ENCODE results near the gene NEK1.
"Not testable (repeated sequence)": the region's sequence is repeated elsewhere in the genome, so short reads cannot be mapped to it uniquely, and the experiment has no call there.

NEK1 gene

DNA sequence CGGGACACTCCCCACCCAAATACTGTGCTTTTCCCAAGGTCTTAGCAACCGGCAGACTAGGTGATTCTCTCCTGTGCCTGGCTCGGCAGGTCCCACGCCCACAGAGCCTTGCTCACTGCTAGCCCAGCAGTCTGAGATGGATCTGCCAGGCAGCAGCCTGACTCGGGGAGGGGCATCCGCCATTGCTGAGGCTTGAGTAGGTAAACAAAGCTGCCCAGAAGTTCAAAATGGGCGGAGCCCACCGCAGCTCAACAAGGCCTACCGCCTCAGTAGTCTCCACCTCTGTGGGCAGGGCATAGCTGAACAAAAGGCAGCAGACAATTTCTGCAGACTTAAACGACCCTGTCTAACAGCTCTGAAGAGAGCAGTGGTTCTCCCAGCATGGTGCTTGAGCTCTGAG is 163.4 kb downstream of the NEK1 start:
- not testable (repeated sequence) for H3K27me3 Mint-ChIP-seq; H3K4me3 Mint-ChIP-seq; H3K27ac Mint-ChIP-seq (ENCODE audit: low read depth); DNase-seq (ENCODE audit: low spot score in 2 of 2); H3K36me3 Mint-ChIP-seq (ENCODE audit: insufficient read depth); ATAC-seq (replicated peaks; ENCODE audit: extremely low read depth, poor library complexity, severe bottlenecking)
- H3K9me3 Mint-ChIP-seq: peaks cover 29% of the 10 kb centered on the region
- peaks cover 12% of the 10 kb centered on the region for H3K4me1 Mint-ChIP-seq

DNA sequence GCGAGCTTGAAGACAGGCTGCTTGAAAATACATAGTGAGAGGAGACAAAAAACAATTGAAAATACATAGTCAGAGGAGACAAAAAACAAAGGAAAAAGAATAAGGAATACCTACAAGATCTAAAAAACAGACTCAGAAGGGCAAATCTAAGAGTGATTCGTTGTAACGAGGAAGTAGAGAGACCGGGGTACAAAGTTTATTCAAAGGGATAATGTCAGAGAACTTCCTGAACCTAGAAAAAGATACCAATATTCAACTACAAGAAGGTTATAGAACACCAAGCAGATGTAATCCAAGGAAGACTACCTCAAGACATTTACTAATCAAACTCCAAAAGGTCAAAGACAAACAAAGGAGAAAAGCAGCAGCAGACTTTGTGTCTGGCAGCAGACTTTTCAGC is 165.6 kb downstream of the NEK1 start:
- Mint-ChIP-seq H3K9me3 (peaks cover 42% of the 10 kb centered on the region), H3K27ac (ENCODE audit: low read depth) (no peak overlapping the region), H3K36me3 (ENCODE audit: insufficient read depth) (peaks cover 3% of the 10 kb centered on the region), H3K27me3 (no peaks in the 10 kb centered on the region), H3K4me1 (peaks cover 18% of the 10 kb centered on the region), H3K4me3 (no peak overlapping the region)
- ATAC-seq (replicated peaks; ENCODE audit: extremely low read depth, poor library complexity, severe bottlenecking) (no peak), DNase-seq (ENCODE audit: low spot score in 2 of 2) (no peak)

DNA sequence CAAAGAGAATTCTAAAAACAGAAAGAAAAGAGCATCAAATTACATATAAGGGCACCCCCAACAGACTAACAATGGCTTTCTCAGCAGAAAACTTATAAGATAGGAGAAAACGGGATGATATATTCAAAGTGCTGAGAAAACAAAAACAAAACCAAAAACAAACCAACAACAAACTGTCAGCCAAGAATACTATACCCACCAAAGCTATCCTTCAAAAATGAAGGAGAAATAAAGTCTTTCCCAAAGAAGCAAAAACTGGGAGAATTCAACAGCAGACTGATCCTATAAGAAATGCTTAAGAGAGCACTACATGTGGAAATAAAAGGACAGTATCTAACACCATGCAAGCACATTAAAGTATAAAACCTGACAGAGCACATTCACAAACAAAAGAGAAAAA is 168.6 kb downstream of the NEK1 start:
- DNase-seq (ENCODE audit: low spot score in 2 of 2) (no peak), ATAC-seq (replicated peaks; ENCODE audit: extremely low read depth, poor library complexity, severe bottlenecking) (no peak)
- Mint-ChIP-seq H3K4me3 (no peak overlapping the region), H3K9me3 (peaks cover 37% of the 10 kb centered on the region), H3K27me3 (no peaks in the 10 kb centered on the region), H3K4me1 (peaks cover 19% of the 10 kb centered on the region), H3K36me3 (ENCODE audit: insufficient read depth) (peaks cover 2% of the 10 kb centered on the region), H3K27ac (ENCODE audit: low read depth) (no peak overlapping the region)

DNA sequence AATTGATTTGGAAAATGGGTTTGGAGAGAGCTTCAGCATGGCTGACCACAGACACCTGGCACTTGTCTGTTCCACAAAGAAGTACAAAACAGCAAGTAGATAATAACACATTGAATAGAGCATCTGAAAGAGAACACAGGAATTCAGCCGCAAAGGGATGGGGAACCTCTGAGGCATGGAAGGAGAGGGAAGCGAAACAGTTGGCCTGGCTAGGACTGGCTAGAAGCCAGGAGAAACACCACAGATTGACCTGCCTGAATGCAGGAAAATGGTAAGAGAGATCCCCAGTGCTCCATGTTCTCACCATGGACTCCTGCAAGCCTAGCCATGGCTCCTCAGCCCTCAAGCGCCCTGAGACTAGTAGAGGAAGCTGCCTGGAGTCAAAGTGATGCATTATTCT is 171.9 kb downstream of the NEK1 start:
- H3K4me3 Mint-ChIP-seq: no peak overlapping the region
- H3K36me3 Mint-ChIP-seq (ENCODE audit: insufficient read depth): no peaks in the 10 kb centered on the region
- no peak for ATAC-seq (replicated peaks; ENCODE audit: extremely low read depth, poor library complexity, severe bottlenecking)
- H3K9me3 Mint-ChIP-seq: peaks cover 23% of the 10 kb centered on the region
- H3K27me3 Mint-ChIP-seq: no peaks in the 10 kb centered on the region
- H3K4me1 Mint-ChIP-seq: peaks cover 19% of the 10 kb centered on the region
- no peak for DNase-seq (ENCODE audit: low spot score in 2 of 2)
- H3K27ac Mint-ChIP-seq (ENCODE audit: low read depth): no peak overlapping the region

DNA sequence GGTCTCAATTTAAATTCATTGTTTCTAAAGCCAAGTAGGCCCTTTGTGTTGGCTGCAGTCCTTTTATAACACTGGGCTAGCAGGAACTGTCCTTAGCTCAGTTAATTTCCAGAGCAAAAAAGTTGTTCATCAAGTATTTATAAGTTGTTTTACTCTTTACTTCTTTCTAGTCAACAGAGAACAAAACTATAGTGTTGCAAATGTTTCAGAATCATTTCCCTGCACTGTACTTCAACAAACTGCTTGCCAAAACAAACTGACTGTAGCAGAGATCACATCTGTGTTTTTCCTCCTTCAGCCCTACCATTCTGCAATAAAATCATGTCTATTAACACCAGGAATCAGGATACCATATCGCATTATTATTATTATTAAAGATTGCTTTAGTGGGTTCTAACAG is 173.1 kb downstream of the NEK1 start:
- H3K4me3 Mint-ChIP-seq: no peak overlapping the region
- no peak for ATAC-seq (replicated peaks; ENCODE audit: extremely low read depth, poor library complexity, severe bottlenecking)
- peaks cover 15% of the 10 kb centered on the region for H3K9me3 Mint-ChIP-seq
- DNase-seq (ENCODE audit: low spot score in 2 of 2): no peak
- H3K27ac Mint-ChIP-seq (ENCODE audit: low read depth): peak overlapping the region; percentile 4
- no peaks in the 10 kb centered on the region for H3K27me3 Mint-ChIP-seq
- no peaks in the 10 kb centered on the region for H3K36me3 Mint-ChIP-seq (ENCODE audit: insufficient read depth)
- peaks cover 19% of the 10 kb centered on the region for H3K4me1 Mint-ChIP-seq

DNA sequence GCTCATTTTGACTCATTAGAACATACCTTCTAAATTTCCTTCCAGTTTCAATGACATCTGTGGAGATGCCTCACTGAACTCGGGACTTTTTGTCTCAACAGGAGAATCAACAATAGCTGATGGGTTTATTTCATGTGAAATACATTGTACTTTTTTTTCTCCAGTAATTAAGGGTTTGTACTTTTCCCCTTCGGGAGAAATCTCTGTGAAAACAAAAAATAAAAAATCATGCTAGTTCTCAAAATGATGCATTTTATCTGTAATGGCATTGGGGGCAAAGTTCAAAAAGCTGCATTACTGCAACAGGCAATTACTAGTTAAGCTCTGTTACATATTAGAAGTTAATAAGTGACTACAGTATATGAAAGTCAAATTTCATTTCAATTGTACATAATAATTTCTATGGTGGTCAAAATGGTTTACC is 174.3 kb downstream of the NEK1 start:
- H3K27me3 Mint-ChIP-seq: no peaks in the 10 kb centered on the region
- no peak overlapping the region for H3K27ac Mint-ChIP-seq (ENCODE audit: low read depth)
- peaks cover 5% of the 10 kb centered on the region for H3K9me3 Mint-ChIP-seq
- peaks cover 19% of the 10 kb centered on the region for H3K4me1 Mint-ChIP-seq
- DNase-seq (ENCODE audit: low spot score in 2 of 2) (no peak), ATAC-seq (replicated peaks; ENCODE audit: extremely low read depth, poor library complexity, severe bottlenecking) (no peak)
- H3K4me3 Mint-ChIP-seq: no peak overlapping the region
- H3K36me3 Mint-ChIP-seq (ENCODE audit: insufficient read depth): no peaks in the 10 kb centered on the region

DNA sequence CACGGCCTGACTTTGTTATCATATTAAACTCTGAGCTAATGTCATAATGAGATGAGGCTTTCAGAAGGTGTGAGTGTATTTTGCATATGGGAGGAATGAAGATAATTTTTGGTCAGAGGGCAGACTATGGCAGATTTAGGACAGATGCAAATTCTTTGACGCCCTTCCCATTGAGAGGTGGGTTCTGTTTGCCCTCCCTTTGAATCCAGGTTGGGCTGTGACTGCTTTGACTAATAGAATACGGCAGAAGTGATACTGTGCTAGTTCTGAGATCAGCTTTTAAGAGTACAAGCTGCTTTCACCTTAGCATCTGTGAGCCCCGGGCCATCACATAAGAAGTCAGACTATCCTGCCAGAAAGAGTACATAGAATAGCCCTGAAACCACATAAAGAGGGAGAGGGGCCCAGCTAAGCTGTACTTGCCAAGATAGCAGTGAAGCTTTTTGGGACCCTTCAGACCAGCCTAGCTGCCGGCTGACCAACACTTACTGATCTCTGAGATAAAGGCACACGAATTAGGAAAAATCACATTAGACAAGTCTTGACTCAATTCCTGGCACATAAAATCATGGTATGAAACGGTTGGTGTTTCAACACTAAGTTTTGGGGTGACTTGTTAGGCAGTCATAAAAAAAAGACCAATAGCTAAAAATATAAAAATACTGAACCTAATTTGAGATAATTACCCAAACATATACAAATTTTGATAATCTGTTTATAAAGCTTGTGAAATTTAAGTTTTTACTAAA is 174.9 kb downstream of the NEK1 start:
- no peak overlapping the region for H3K4me3 Mint-ChIP-seq
- peaks cover 5% of the 10 kb centered on the region for H3K9me3 Mint-ChIP-seq
- ATAC-seq (replicated peaks; ENCODE audit: extremely low read depth, poor library complexity, severe bottlenecking): no peak
- H3K27me3 Mint-ChIP-seq: no peaks in the 10 kb centered on the region
- H3K27ac Mint-ChIP-seq (ENCODE audit: low read depth): no peak overlapping the region
- H3K36me3 Mint-ChIP-seq (ENCODE audit: insufficient read depth): no peaks in the 10 kb centered on the region
- peaks cover 19% of the 10 kb centered on the region for H3K4me1 Mint-ChIP-seq
- DNase-seq (ENCODE audit: low spot score in 2 of 2): no peak

DNA sequence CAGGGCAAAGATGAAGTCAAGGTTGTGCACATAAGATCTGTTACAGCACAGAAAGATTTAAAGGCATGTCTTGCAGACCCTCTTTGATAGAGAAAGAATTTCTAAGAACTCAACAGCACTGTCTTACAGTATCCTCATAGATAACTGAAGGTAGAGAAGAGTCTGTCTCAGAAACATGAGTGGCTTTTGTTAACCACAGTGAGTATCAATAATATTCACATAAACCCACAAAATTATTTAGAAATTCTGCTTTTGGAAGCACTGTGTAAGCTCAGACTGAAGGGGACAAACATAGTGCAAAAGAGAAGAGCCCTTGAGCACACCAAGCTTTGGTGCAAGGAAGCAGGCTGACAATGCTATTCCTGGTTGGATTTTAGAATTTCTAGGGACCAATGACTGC is 175.6 kb downstream of the NEK1 start:
- H3K27ac Mint-ChIP-seq (ENCODE audit: low read depth): no peak overlapping the region
- no peak for DNase-seq (ENCODE audit: low spot score in 2 of 2)
- peaks cover 11% of the 10 kb centered on the region for H3K4me1 Mint-ChIP-seq
- no peaks in the 10 kb centered on the region for H3K9me3 Mint-ChIP-seq
- no peak for ATAC-seq (replicated peaks; ENCODE audit: extremely low read depth, poor library complexity, severe bottlenecking)
- H3K36me3 Mint-ChIP-seq (ENCODE audit: insufficient read depth): no peaks in the 10 kb centered on the region
- no peak overlapping the region for H3K4me3 Mint-ChIP-seq
- H3K27me3 Mint-ChIP-seq: no peaks in the 10 kb centered on the region

DNA sequence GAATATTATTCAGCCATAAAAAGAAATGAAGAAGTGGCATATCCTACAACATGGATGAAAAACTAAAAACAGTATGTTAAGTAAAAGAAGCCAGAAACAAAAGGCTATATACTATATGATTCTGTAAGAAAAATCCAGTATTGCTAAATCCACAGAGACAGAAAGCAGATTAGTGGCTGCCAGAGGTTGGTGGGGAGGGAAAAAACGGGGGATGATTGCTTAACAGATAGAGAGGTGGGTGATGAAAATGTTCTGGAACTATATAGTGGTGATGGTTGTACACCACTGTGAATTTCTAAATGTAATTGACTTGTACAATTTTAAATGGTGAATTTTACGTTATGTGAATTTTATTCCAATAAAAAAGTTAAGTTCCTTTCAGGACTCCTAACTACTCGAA is 184.0 kb downstream of the NEK1 start:
- H3K9me3 Mint-ChIP-seq: no peaks in the 10 kb centered on the region
- ATAC-seq (replicated peaks; ENCODE audit: extremely low read depth, poor library complexity, severe bottlenecking) (no peak), DNase-seq (ENCODE audit: low spot score in 2 of 2) (no peak)
- no peak overlapping the region for H3K4me3 Mint-ChIP-seq
- H3K27ac Mint-ChIP-seq (ENCODE audit: low read depth): no peak overlapping the region
- H3K36me3 Mint-ChIP-seq (ENCODE audit: insufficient read depth): peaks cover 5% of the 10 kb centered on the region
- H3K27me3 Mint-ChIP-seq: no peaks in the 10 kb centered on the region
- H3K4me1 Mint-ChIP-seq: no peaks in the 10 kb centered on the region

DNA sequence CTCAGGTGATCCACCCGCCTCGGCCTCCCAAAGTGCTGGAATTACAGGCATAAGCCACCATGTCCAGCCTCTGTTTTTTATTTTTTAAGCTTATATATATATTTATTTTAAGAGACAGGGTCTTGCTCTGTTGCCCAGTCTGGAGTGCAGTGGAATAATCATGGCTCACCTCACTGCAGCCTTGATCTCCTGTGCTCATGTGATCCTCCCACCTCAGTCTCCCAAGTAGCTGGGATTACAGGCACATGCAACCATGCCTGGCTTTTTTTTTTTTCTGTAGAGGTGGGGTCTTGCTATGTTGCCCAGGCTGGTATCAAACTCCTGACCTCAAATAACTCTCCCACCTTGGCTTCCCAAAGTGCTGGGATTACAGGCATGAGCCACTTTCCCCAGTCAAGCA is 184.7 kb downstream of the NEK1 start:
- not testable (repeated sequence) for H3K4me1 Mint-ChIP-seq; DNase-seq (ENCODE audit: low spot score in 2 of 2); H3K4me3 Mint-ChIP-seq; ATAC-seq (replicated peaks; ENCODE audit: extremely low read depth, poor library complexity, severe bottlenecking); H3K27me3 Mint-ChIP-seq; H3K36me3 Mint-ChIP-seq (ENCODE audit: insufficient read depth); H3K9me3 Mint-ChIP-seq; H3K27ac Mint-ChIP-seq (ENCODE audit: low read depth)

DNA sequence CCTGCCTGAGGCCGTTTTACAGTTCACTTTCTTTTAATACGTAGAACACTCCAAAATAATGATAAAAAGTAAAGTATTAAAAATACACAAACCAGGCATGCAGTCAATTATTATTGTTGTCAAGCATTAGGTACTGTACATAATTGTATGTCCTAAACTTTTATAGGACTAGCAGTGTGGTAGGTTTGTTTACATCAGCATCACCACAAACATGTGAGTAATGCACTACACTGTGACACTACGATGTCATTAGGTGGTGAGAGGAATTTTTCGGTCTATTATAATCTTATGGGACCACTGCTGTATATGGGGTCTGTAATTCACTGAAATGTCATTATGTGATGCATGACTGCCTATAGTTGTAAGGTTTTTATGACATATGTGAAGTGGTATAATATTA is 192.1 kb downstream of the NEK1 start:
- Mint-ChIP-seq H3K9me3 (no peaks in the 10 kb centered on the region), H3K36me3 (ENCODE audit: insufficient read depth) (peaks cover 4% of the 10 kb centered on the region), H3K27me3 (no peaks in the 10 kb centered on the region), H3K4me3 (no peak overlapping the region), H3K4me1 (no peaks in the 10 kb centered on the region), H3K27ac (ENCODE audit: low read depth) (no peak overlapping the region)
- DNase-seq (ENCODE audit: low spot score in 2 of 2) (no peak), ATAC-seq (replicated peaks; ENCODE audit: extremely low read depth, poor library complexity, severe bottlenecking) (no peak)

DNA sequence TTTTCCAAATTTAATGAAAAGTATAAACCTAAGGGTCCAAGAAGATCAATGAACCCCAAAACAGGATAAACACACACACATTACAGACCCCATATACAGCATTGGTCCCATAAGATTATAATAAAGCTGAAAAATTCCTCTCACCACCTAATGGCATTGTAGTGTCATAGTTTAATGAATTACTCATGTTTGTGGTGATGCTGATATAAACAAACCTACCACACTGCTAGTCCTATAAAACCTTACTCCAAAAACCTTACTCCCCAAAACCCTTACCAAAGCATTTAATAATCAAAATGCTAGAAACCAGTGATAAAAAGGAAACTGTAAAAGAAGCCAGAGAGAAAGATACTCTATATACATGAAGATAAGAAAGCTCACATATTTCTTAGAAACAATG is 193.5 kb downstream of the NEK1 start:
- Mint-ChIP-seq H3K4me1 (no peaks in the 10 kb centered on the region), H3K27ac (ENCODE audit: low read depth) (no peak overlapping the region), H3K27me3 (no peaks in the 10 kb centered on the region), H3K4me3 (no peak overlapping the region), H3K9me3 (no peaks in the 10 kb centered on the region), H3K36me3 (ENCODE audit: insufficient read depth) (no peaks in the 10 kb centered on the region)
- no peak for DNase-seq (ENCODE audit: low spot score in 2 of 2)
- ATAC-seq (replicated peaks; ENCODE audit: extremely low read depth, poor library complexity, severe bottlenecking): no peak

DNA sequence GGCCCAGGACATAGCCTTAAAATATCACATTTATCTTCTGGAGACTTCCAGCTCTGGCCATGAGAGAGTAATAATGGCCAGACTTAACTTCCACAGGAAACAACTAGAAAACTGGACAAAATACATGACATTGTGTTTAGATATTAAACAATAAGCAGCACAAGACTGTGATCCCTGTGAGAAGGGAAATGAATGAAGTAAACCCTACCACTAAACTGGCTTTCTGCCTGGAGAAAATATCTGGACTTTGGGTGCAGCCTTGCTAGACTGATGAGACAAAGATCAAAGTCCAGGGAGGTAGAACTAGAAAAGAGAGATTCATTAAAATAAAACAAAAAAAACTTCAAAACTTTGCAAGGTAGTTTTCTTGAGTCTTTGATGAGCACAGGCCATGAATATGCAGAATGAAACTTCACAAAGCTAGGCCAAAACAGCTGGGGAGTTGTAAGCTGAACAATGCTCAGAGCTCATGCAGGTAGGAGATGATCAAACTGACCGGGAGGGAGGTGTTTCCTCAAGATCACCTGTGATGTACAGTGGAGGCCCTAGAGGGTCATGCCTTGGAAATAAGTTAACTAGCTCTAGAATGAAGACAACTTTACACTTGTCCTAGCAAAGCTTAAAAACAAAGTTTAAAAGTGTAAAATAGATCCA is 194.6 kb downstream of the NEK1 start:
- DNase-seq (ENCODE audit: low spot score in 2 of 2): no peak
- ATAC-seq (replicated peaks; ENCODE audit: extremely low read depth, poor library complexity, severe bottlenecking): no peak
- Mint-ChIP-seq H3K9me3 (no peaks in the 10 kb centered on the region), H3K27ac (ENCODE audit: low read depth) (no peak overlapping the region), H3K36me3 (ENCODE audit: insufficient read depth) (no peaks in the 10 kb centered on the region), H3K4me1 (no peaks in the 10 kb centered on the region), H3K27me3 (no peaks in the 10 kb centered on the region), H3K4me3 (no peak overlapping the region)
